GM18868 (cell line): ENCODE results near the gene STK4.
A peak's percentile ranks its signal among the peaks of the same experiment; 100 is the strongest.
"Not testable (repeated sequence)": the region's sequence is repeated elsewhere in the genome, so short reads cannot be mapped to it uniquely, and the experiment has no call there.

Source experiments
- ATAC-seq: cut with Tn5 transposase; IDR thresholded peaks from one replicate; pipeline ENCODE4 v1.9.1; 2021; ENCODE audit warnings: mild to moderate bottlenecking, moderate library complexity; ENCODE audit not compliant: unreplicated experiment

STK4 gene

DNA sequence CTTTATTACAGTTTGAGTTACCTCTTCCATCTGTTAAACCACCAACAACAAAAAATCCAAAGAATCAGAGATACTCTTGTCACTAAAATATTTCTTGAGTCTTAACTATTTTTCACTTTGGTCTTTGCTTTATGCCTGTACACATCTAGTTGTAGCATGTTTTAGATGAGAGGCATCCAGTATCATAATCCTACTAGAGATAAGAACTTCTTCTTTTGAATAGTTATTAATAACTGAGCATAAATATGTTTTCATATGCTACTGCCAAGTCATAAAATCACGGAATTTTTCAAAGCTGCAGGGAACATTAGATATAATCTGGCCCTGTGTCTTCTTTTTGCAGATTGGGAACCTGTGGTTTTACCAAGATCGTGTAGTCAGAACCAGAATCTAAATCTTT, 55.3 kb downstream of the STK4 start:
- no peak for ATAC-seq

- ATAC-seq: not testable (repeated sequence)
Observed at GRCh38 chr20:45023140-45023539, 56.8 kb downstream of the STK4 start.

DNA sequence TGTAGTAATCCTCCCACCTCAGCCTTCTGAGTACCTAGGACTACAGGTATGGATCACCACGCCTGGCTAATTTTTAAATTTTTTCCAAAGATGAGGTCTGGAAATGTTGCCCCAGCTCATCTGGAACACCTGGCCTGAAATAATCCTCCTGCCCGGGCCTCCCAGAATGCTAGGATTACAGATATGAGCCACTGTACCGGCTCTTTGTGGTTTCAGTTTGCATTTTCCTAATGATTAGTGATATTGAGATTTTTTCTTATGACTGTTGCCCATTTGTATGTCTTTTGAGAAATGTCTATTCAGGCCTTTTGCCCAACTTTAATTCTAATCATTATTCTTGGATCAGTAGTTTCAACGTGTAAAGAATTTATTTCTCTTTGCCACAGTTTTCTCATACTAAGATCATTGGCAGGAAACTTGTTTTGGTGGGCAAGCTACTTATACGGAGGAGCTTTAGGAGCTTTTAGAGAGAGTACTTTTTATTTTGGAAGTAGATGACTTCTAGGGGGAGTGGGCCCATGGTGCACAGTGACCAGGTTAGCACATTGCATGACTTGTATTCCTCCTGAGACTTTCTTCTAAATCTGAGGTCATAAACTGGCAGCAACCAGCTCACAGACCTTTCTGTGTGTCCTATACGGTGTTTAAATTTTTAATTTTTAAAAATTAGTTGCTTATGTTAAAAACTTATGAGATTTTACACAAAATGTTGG, 62.3 kb downstream of the STK4 start:
- ATAC-seq: no peak

- no peak for ATAC-seq
Observed at GRCh38 chr20:45029884-45030283, 63.6 kb downstream of the STK4 start.

- ATAC-seq: no peak
Observed at GRCh38 chr20:45032276-45032675, 66.0 kb downstream of the STK4 start.

- no peak for ATAC-seq
Observed at GRCh38 chr20:45032781-45033180, 66.5 kb downstream of the STK4 start.

DNA sequence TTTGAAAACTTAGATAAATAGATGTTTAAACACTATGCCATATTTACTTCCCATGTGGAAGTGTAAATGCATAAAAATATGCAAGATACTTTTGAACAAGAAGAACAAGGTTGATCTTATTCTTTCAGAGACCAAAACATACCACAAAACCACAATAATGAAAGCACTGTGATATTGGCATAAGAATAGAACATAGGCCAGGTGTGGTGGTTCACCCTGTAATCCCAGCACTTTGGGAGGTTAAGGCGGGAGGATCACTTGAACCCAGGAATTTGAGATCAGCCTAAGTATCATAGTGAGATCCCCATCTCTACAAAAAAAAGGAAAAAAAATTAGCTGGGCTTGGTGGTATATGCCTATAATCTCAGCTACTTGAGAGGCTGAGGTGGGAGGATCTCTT, 68.1 kb downstream of the STK4 start:
- ATAC-seq: no peak

DNA sequence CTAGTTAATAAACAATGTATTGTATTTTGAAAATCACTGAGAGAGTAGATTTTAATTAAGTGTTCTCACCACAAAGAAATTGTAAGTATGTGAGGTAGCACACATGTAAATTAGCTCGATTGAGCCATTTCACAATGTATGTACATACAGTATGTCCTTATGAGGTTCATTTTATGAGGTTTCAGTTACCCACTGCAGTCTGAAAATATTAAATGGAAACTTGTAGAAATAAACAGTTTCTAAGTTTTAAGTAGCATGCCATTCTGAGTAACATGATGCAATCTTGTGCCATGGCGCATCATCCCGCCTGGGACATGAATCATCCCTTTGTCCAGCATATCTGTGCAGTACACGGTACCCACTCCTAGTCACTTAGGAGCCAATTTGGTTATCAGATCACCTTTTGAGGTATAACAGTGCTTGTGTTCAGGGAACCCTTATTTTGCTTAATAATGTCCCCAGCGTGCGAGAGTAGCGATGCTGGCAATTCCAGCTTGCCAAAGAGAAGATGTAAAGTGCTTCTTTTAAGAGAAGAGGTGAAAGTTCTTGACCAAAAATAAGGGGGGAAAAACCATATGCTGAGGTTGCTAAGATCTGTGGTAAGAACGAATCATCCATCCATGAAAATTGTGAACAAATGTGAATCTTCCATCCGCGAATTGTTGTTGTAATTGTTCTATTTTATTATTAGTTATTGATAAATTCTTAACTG, 69.9 kb downstream of the STK4 start:
- no peak for ATAC-seq

DNA sequence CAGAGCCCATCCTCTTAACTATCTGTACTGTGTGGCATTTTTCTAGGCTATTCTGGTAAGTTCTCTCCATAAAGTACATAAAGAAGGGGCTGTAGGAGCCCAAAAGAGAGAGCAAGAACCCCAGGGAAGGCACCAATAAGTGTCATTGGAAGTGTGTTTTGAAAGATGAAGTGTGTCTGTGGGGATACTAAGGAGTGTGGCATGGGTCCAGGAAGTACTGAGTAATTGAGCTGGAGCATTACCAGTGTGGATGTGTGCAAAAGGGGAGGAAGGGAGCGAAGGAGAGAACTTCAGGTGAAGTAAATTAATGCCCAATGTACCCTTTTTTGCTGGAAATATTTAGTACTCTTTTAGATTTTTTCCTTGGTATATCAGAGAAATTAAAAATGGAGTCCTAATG, 70.7 kb downstream of the STK4 start:
- ATAC-seq: no peak

GRCh38 chr20:45037635-45038034, 71.3 kb downstream of the STK4 start:
- ATAC-seq: no peak

- ATAC-seq: no peak
Observed at GRCh38 chr20:45038745-45039474, 72.6 kb downstream of the STK4 start.

- no peak for ATAC-seq
Observed at GRCh38 chr20:45039475-45039820, 73.1 kb downstream of the STK4 start.

DNA sequence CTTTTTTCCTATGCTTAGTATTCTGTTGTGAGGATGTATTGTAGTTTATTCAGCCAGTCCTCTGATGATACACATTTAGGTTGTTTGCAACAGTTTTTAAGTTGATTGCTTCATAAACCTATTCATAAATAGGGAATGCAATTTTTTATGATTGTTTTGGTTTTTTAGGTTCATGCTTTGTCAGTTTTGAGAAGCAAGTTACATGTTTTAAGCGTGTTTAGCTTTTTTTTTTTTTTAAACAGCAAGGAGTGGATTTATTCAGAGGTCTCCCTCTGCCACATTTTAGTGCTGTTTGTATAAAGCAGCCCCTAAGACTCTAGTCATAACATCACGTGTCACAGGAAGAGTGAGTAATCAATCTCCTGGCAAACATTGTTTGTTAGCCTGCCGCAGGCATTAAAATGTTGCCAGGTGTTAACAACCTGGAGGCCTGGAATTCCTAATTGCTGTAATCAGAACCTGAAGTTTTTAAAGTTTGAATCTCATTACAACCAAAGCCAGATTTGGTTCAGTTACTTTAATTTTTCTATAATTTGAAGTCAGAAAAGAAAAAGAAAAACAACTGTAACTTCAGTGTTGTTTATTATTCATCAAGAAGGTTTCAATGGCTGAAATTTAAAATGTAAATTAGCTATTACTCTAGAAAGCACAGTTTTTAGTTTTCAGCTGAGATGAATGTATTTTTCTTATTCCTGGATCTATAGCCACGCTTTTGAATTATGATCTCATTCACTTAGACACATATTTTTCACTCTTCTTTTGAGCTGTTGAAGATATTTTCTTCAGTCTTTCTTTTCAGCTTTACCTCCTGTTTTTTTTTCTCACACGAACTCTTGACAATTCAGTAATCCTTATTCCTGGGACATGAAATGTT, 75.4 kb downstream of the STK4 start:
- ATAC-seq: no peak

- ATAC-seq: no peak
Observed at GRCh38 chr20:45042978-45043377, 76.7 kb downstream of the STK4 start.

DNA sequence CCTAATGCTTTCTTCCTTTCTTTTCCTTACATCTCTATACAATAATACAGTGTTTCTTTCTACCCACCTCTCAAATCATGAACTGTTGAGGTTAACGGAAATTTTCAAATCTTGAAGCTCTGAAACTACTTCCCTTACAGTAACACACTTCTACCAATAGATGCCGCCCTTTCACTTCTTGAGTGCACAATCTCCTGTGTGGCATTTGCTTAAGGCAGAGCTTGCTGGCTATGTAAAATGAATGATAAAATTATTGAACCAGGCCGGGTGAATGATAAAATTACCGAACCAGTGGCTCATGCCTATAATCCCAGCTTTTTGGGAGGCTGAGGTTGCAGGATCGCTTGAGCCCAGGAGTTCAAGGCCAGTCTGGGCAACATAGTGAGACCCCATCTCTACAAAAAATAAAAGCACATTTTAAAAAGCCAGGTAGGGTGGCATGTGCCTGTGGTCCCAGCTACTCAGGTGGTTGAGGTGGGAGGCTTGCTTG, 77.8 kb downstream of the STK4 start:
- ATAC-seq: peak; percentile 57

GRCh38 chr20:45044601-45045000, 78.3 kb downstream of the STK4 start:
- ATAC-seq: no peak

DNA sequence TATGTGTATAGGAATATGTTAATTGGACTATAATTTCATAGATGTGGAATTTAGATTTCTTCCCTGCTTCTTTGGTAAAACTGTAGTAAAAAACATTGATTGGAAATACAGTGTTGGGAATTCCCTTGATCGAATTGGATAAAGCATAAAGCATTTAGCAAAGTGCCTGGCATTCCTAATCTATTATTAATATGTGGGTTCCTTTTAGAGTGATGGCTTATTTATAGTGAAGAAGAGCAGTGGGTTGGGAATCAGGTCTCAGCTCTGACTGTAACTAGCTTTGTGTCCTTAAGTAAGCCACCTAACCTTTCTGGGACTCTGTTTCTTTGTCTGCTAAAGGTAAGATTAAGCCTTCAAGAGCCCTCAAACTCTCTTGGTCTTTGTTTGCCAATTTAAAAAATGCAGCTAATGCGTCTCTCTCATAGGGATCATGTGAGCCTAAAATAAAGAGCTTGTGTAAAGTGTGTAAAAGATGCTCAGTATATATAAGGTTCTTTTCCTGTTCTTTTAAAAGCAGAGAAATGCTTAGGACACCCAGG, 81.3 kb downstream of the STK4 start:
- ATAC-seq: no peak

DNA sequence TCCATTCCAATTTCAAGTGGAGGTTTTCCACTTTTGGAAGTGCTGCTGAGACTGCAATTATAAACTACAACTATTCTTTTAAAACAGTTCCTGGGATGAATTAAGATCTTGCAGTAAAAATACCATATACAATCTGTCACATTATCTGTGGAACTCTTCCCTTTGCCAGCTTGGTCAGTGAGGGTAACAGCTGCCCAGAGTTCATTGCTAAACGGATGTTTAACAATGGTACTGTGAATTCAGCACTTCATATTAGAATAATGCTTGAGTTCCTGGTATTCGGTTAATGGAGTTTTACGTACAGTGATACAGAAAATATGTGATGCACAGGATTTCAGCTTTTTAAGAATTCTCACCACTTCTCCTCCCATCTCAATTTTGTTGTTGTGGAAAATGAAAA, 83.1 kb downstream of the STK4 start:
- ATAC-seq: no peak

GRCh38 chr20:45049904-45050471, 83.7 kb downstream of the STK4 start:
- no peak for ATAC-seq
